Suprapubic skin (tissue), 4 donors: ENCODE results near the gene PLCL2. TPM values are rescaled to one million over a fixed set of nuclear protein-coding genes. Genes with fewer than 3 reads are reported as not detected.
"Not testable (repeated sequence)": the region's sequence is repeated elsewhere in the genome, so short reads cannot be mapped to it uniquely, and the experiment has no call there.

Experiments used
- DNase-seq, 2 donors: peaks; one replicate each; pipeline ENCODE4 v3.0.0-alpha.2; 2019; ENCODE audit warnings: low spot score in 2 of 2
- H3K27ac ChIP-seq: fragments of 200-600 bp; sonication (generic); one replicate; pipeline ENCODE4 v1.5.1; 2019
- H3K27me3 ChIP-seq: fragments of 200-600 bp; sonication (generic); one replicate; pipeline ENCODE4 v1.5.1; 2019
- H3K36me3 ChIP-seq: fragments of 200-600 bp; sonication (generic); one replicate; pipeline ENCODE4 v1.5.1; 2019
- H3K4me1 ChIP-seq: fragments of 200-600 bp; sonication (generic); one replicate; pipeline ENCODE4 v1.5.1; 2019
- H3K4me3 ChIP-seq: fragments of 200-600 bp; sonication (generic); one replicate; pipeline ENCODE4 v1.5.1; 2019; ENCODE audit warnings: mild to moderate bottlenecking
- H3K9me3 ChIP-seq: fragments of 200-600 bp; sonication (generic); one replicate; pipeline ENCODE4 v1.5.1; 2019
- CTCF ChIP-seq, 2 donors: fragments of 200-600 bp in 1 of 2; fragments of 450-650 bp in 1 of 2; sonication (generic) in 1 of 2; IDR thresholded peaks; one replicate each; pipeline ENCODE4 v1.5.1; 2016 to 2019; ENCODE audit warnings: antibody characterized with exemption in 2 of 2, mild to moderate bottlenecking in 1 of 2, moderate library complexity in 1 of 2
- EP300 ChIP-seq: sonication (generic); formaldehyde crosslinking; IDR thresholded peaks from one replicate; pipeline ENCODE4 v1.6.1; 2017; ENCODE audit warnings: antibody characterized with exemption
- POLR2A ChIP-seq, 2 donors: fragments of 450-650 bp; IDR thresholded peaks; one replicate each; pipeline ENCODE4 v1.6.1; 2017; ENCODE audit warnings: antibody characterized with exemption in 2 of 2, mild to moderate bottlenecking in 2 of 2, moderate library complexity in 2 of 2
- POLR2AphosphoS5 ChIP-seq, 3 donors: sonication (generic); formaldehyde crosslinking; IDR thresholded peaks; one replicate each; pipeline ENCODE4 v1.6.1; 2017; ENCODE audit warnings: antibody characterized with exemption in 3 of 3
- WGBS: methylation state at CpG from one replicate; pipeline ENCODE4 v1.1.5; 2018; 5-methylcytosine and 5-hydroxymethylcytosine counted together
- total RNA-seq, 4 donors: library from RNA; depleted of rRNA; stranded (reverse); fragments of >200 nt; gene quantifications; one replicate each; pipeline ENCODE4 v1.1.0, GENCODE V29; 2016

PLCL2 gene
- total RNA-seq, 4 donors from 2014 or later, result 1.5 to 4.2 (median 1.9) TPM

GRCh38 chr3:17119201-17120072, 234.7 kb downstream of the PLCL2 start:
- no peaks in the 10 kb centered on the region for H3K4me1 ChIP-seq

GRCh38 chr3:17120115-17120514, 235.4 kb downstream of the PLCL2 start:
- DNase-seq, result no peak
- H3K9me3 ChIP-seq, result peaks cover 4% of the 10 kb centered on the region
- H3K4me1 ChIP-seq, result no peaks in the 10 kb centered on the region
- H3K36me3 ChIP-seq, result no peaks in the 10 kb centered on the region
- no peaks in the 10 kb centered on the region for H3K27me3 ChIP-seq
- 93% methylated on average over 4 of the region's 4 CpGs for WGBS
- no peak overlapping the region for H3K4me3 ChIP-seq
- TF ChIP-seq CTCF (IDR thresholded peaks at IDR 0.05) (no peak), POLR2AphosphoS5 (IDR thresholded peaks at IDR 0.05) (no peak), POLR2A (IDR thresholded peaks at IDR 0.05) (no peak), EP300 (no peak)
- no peak overlapping the region for H3K27ac ChIP-seq

More at GRCh38 chr3:17119201-17120072, 234.7 kb downstream of the PLCL2 start:
- no peaks in the 10 kb centered on the region for H3K27me3 ChIP-seq
- H3K4me3 ChIP-seq, result no peak overlapping the region
- TF ChIP-seq CTCF (IDR thresholded peaks at IDR 0.05) (no peak), POLR2AphosphoS5 (IDR thresholded peaks at IDR 0.05) (no peak), POLR2A (IDR thresholded peaks at IDR 0.05) (no peak)
- H3K9me3 ChIP-seq, result peaks cover 4% of the 10 kb centered on the region
- no peak overlapping the region for H3K27ac ChIP-seq
- H3K36me3 ChIP-seq, result no peaks in the 10 kb centered on the region
- DNase-seq, result no peak
- WGBS, result 72% methylated on average over 5 of the region's 5 CpGs

DNA sequence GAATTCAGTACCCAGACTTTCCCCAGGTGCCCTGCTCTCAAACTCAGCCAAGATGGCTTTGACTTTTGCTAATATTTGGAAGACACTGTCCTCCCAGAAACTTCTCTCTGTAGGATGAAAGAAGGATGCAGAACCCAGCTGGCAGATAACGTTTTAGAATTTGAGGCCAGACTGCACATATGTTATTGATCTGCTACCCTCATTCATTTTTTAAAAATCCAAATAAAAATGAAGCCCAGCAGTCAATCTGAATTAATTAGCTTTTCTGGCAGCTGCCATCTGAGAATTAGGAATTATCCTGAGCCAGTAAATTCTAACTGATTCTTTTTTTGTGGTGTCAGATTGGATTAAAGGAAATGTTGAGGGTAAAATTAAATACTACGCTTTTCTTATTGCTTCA, 236.6 kb downstream of the PLCL2 start:
- no peak overlapping the region for H3K4me3 ChIP-seq
- no peak for TF ChIP-seq EP300
- TF ChIP-seq POLR2AphosphoS5 (IDR thresholded peaks at IDR 0.05), result no peak
- no peak for TF ChIP-seq POLR2A (IDR thresholded peaks at IDR 0.05)
- TF ChIP-seq CTCF (IDR thresholded peaks at IDR 0.05), result no peak
- no peaks in the 10 kb centered on the region for H3K36me3 ChIP-seq
- no peaks in the 10 kb centered on the region for H3K27me3 ChIP-seq
- no peak overlapping the region for H3K27ac ChIP-seq
- DNase-seq, result no peak
- WGBS, result 74% methylated on average over 2 of the region's 2 CpGs
- H3K9me3 ChIP-seq, result peaks cover 4% of the 10 kb centered on the region
- H3K4me1 ChIP-seq, result no peaks in the 10 kb centered on the region

DNA sequence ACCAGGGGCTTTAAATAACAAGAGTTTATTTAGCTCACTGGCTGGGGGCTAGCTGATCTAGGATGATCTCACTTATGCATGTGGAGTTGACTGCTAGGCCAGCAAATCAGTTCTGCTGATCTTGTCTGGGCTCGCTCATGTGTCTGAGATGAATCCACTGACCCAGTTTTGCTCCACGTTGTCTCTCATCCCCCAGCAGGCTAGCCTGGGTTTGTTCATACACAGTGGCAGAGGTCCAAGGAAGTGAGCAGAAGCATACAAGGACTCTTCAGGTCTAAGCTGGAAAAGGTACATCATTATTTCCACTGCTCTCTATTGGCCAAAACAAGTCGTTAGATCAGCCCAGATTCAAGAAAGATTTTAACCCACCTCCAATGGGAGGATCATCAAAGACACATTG, 238.0 kb downstream of the PLCL2 start:
- DNase-seq, result no peak
- 79% methylated on average over 3 of the region's 3 CpGs for WGBS
- no peak for TF ChIP-seq POLR2AphosphoS5 (IDR thresholded peaks at IDR 0.05)
- no peak for TF ChIP-seq EP300
- TF ChIP-seq CTCF (IDR thresholded peaks at IDR 0.05), result no peak
- no peak for TF ChIP-seq POLR2A (IDR thresholded peaks at IDR 0.05)

GRCh38 chr3:17125738-17126442, 241.1 kb downstream of the PLCL2 start:
- Histone ChIP-seq H3K4me3 (no peak overlapping the region), H3K27me3 (no peaks in the 10 kb centered on the region), H3K27ac (no peak overlapping the region), H3K36me3 (no peaks in the 10 kb centered on the region), H3K4me1 (no peaks in the 10 kb centered on the region), H3K9me3 (peaks cover 4% of the 10 kb centered on the region)
- no peak for DNase-seq
- 74% methylated on average over 2 of the region's 2 CpGs for WGBS
- TF ChIP-seq POLR2A (IDR thresholded peaks at IDR 0.05), result no peak
- TF ChIP-seq CTCF (IDR thresholded peaks at IDR 0.05), result no peak
- no peak for TF ChIP-seq POLR2AphosphoS5 (IDR thresholded peaks at IDR 0.05)
- no peak for TF ChIP-seq EP300

More for the DNA sequence above, 238.0 kb downstream of the PLCL2 start:
- Histone ChIP-seq H3K27ac (no peak overlapping the region), H3K36me3 (no peaks in the 10 kb centered on the region), H3K4me1 (no peaks in the 10 kb centered on the region), H3K4me3 (no peak overlapping the region), H3K9me3 (peaks cover 4% of the 10 kb centered on the region), H3K27me3 (no peaks in the 10 kb centered on the region)

DNA sequence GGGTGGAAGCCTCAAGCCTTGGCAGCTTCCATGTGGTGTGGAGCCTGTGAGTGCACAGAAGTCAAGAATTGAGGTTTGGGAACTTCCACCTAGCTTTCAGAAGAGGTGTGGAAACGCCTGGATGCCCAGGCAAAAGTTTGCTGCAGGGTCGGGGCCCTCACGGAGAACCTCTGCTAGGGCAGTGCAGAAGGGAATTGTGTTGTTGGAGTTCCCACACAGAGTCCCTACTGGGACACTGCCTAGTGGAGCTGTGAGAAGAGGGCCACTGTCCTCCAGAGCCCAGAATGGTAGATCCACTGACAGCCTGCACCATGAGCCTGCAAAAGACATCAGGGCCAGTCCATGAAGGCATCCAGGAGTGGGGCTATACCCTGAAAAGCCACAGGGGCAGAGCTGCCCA, 243.9 kb downstream of the PLCL2 start:
- DNase-seq, result not testable (repeated sequence)

More for the DNA sequence above, 243.9 kb downstream of the PLCL2 start:
- H3K9me3 ChIP-seq, H3K27me3 ChIP-seq, H3K36me3 ChIP-seq, H3K27ac ChIP-seq, H3K4me3 ChIP-seq, H3K4me1 ChIP-seq: not testable (repeated sequence)
- WGBS, result 88% methylated on average over 3 of the region's 3 CpGs
